Breast epithelium (tissue), 4 donors: ENCODE results near the gene AUNIP. TPM values are rescaled to one million over a fixed set of nuclear protein-coding genes. Genes with fewer than 3 reads are reported as not detected.
A peak's percentile ranks its signal among the peaks of the same experiment; 100 is the strongest.

ENCODE experiments used
- DNase-seq, 2 donors: peaks; one replicate each; pipeline ENCODE4 v3.0.0-alpha.2; 2019; ENCODE audit warnings: low spot score in 2 of 2
- H3K27ac ChIP-seq, 2 donors: fragments of 200-600 bp; sonication (generic) in 1 of 2; one replicate each; pipeline ENCODE4 v1.5.1; 2016 to 2019; ENCODE audit warnings: mild to moderate bottlenecking in 1 of 2
- H3K27me3 ChIP-seq, 2 donors: fragments of 200-600 bp; sonication (generic) in 1 of 2; one replicate each; pipeline versions ENCODE4 v1.5.1 to v1.6.0; 2017 to 2019; ENCODE audit warnings: control low read depth in 1 of 2, mild to moderate bottlenecking in 1 of 2
- H3K36me3 ChIP-seq: fragments of 200-600 bp; one replicate; pipeline ENCODE4 v1.5.1; 2019
- H3K4me1 ChIP-seq, 2 donors: fragments of 200-600 bp; sonication (generic); one replicate each; pipeline ENCODE4 v1.5.1; 2016 to 2019; ENCODE audit warnings: control low read depth in 1 of 2
- H3K4me3 ChIP-seq, 3 donors: fragments of 200-600 bp; sonication (generic); 1 replicate in 2 of 3; 2 replicates in 1 of 3; pipeline ENCODE4 v1.5.1; 2016 to 2019; ENCODE audit warnings: mild to moderate bottlenecking in 3 of 3, moderate library complexity in 2 of 3
- H3K9me3 ChIP-seq, 2 donors: fragments of 200-600 bp; sonication (generic) in 1 of 2; one replicate each; pipeline ENCODE4 v1.5.1; 2016 to 2019; ENCODE audit warnings: control low read depth in 1 of 2
- CTCF ChIP-seq, 3 donors: fragments of 450-650 bp; IDR thresholded peaks; one replicate each; pipeline ENCODE4 v1.5.1; 2016 to 2017; ENCODE audit warnings: antibody characterized with exemption in 3 of 3, mild to moderate bottlenecking in 3 of 3, moderate library complexity in 3 of 3
- POLR2A ChIP-seq: fragments of 450-650 bp; IDR thresholded peaks from one replicate; pipeline ENCODE4 v1.6.1; 2016; ENCODE audit warnings: antibody characterized with exemption, mild to moderate bottlenecking, moderate library complexity
- POLR2AphosphoS5 ChIP-seq, 3 donors: sonication (generic); formaldehyde crosslinking; IDR thresholded peaks; one replicate each; pipeline ENCODE4 v1.6.1; 2017; ENCODE audit warnings: antibody characterized with exemption in 3 of 3
- intact Hi-C: fragments of 100-400 bp; cut with DNase I; formaldehyde crosslinking; loops from one replicate; pipeline ENCODE4 v1.15.1; 2023; ENCODE audit warnings: low total_unique reads
- total RNA-seq, 3 donors: library from RNA; depleted of rRNA; stranded (reverse); fragments of >200 nt; gene quantifications; one replicate each; pipeline ENCODE4 v1.1.0, GENCODE V29; 2016

AUNIP gene, protein sequence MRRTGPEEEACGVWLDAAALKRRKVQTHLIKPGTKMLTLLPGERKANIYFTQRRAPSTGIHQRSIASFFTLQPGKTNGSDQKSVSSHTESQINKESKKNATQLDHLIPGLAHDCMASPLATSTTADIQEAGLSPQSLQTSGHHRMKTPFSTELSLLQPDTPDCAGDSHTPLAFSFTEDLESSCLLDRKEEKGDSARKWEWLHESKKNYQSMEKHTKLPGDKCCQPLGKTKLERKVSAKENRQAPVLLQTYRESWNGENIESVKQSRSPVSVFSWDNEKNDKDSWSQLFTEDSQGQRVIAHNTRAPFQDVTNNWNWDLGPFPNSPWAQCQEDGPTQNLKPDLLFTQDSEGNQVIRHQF
- total RNA-seq, result under 1 TPM in 2 of 3 donors, not detected in 1; 0.33 to 0.88 TPM

DNA sequence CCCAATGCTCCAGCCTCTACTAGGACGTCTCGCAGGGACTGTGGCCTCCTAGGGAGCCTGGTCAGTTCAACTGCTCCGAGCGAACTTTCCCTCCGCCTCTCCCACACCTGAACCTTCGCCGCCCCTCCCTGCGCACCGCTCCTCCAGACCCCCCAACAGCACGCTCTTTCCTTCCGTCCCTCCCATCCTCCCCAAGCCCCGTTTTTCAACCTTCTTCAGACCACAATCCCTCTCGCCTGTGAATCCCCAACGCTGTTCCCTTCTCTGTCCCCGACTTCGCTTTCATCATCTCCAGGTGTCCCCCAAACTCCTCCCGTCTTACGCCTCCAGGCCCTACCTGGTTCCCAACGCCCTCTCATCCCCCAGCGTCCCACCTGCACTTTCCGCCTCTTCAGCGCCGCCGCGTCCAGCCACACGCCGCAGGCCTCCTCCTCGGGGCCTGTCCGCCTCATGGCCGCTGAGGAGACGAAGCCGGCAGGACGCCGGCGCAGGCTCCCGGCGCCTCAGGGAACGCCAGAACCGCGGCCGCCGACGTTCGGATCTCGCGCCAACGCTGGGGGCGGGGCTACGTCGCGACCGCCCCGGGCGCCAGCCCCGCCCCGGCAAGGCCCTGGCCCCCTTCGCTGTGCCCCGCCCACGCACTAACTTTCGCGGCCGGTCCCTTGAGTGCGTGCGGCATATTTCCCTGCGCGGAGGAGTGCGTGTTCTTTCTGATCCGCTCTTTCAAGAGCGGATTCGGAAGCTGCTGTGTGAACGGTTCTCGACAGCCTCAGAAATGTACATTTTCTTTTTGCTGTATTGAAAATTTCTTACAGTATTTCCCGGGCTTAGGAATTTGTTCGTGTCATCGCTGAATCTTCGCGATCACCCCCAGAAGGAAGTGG lies at the start of gene AUNIP:
TSS of gene AUNIP (minus strand) at position 552 of the 884 bp plus-strand sequence. CDS start at position 452, 100 bp downstream.
- intact Hi-C loops, result no loop called here
- Histone ChIP-seq H3K36me3 (no peaks in the 10 kb centered on the region), H3K27me3 (no peaks in the 10 kb centered on the region), H3K4me3 (peak within 1 kb of the TSS; percentile 44 to 69 (median 59)), H3K9me3 (no peaks in the 10 kb centered on the region), H3K27ac (peak within 1 kb of the TSS; percentile 22 to 68), H3K4me1 (peaks cover 0 to 4% of the 10 kb centered on the region in 2 donors)
- TF ChIP-seq POLR2AphosphoS5 (IDR thresholded peaks at IDR 0.05), result peak; percentile 63 to 85 (median 76)
- TF ChIP-seq POLR2A, result no peak
- no peak for TF ChIP-seq CTCF (IDR thresholded peaks at IDR 0.05)
- DNase-seq, result peak; percentile 75 to 76

- no peak overlapping the region for H3K27ac ChIP-seq
- no peaks in the 10 kb centered on the region for H3K27me3 ChIP-seq
- DNase-seq, result no peak
- no peaks in the 10 kb centered on the region for H3K9me3 ChIP-seq
- intact Hi-C loops, result no loop called here
- peaks cover 0 to 4% of the 10 kb centered on the region in 2 donors for H3K4me1 ChIP-seq
- no peaks in the 10 kb centered on the region for H3K36me3 ChIP-seq
- TF ChIP-seq CTCF (IDR thresholded peaks at IDR 0.05) (no peak), POLR2AphosphoS5 (IDR thresholded peaks at IDR 0.05) (no peak), POLR2A (no peak)
- H3K4me3 ChIP-seq, result no peak overlapping the region
Observed at GRCh38 chr1:25909040-25909439, 49.8 kb upstream of the AUNIP start.

GRCh38 chr1:25908161-25908560 lies 48.9 kb upstream of the AUNIP start:
- H3K9me3 ChIP-seq, result no peaks in the 10 kb centered on the region
- no peaks in the 10 kb centered on the region for H3K36me3 ChIP-seq
- no peak overlapping the region for H3K4me3 ChIP-seq
- intact Hi-C loops, result no loop called here
- no peak overlapping the region for H3K27ac ChIP-seq
- no peaks in the 10 kb centered on the region for H3K27me3 ChIP-seq
- TF ChIP-seq POLR2AphosphoS5 (IDR thresholded peaks at IDR 0.05), result no peak
- TF ChIP-seq POLR2A, result no peak
- TF ChIP-seq CTCF (IDR thresholded peaks at IDR 0.05), result no peak
- no peak for DNase-seq
- H3K4me1 ChIP-seq, result peaks cover 0 to 4% of the 10 kb centered on the region in 2 donors

DNA sequence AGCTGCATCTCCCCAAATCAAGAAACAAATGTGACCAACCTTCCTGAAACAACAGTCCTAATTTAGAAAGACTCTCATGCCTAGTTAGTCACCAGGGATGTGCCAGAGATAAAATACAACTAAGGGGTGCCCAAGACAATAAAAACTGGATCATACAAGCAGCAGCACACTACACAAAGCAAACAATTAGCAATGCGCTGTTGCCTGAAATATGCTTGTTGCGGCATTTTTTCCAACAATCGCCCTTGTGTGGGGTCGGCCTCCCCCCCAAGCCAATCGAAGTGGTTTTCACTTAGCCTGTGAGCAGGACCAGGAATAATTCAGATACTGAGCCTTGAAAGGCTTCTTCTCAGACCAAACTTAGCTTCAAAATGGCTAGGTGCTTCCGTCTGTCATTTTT lies 48.3 kb upstream of the AUNIP start:
- intact Hi-C loops, result no loop called here
- H3K27ac ChIP-seq, result peak overlapping the region in 1 of 2 donors; percentile 59
- no peak for DNase-seq

GRCh38 chr1:25906644-25907300 lies 47.5 kb upstream of the AUNIP start:
- Histone ChIP-seq H3K27me3 (no peaks in the 10 kb centered on the region), H3K36me3 (no peaks in the 10 kb centered on the region), H3K27ac (peak overlapping the region; percentile 59 to 68), H3K4me3 (peak overlapping the region; percentile 62 to 82 (median 73)), H3K4me1 (peaks cover 0 to 4% of the 10 kb centered on the region in 2 donors), H3K9me3 (no peaks in the 10 kb centered on the region)
- peak in 1 of 2 donors; percentile 44 for DNase-seq
- intact Hi-C loops, result no loop called here
- TF ChIP-seq CTCF (IDR thresholded peaks at IDR 0.05) (no peak), POLR2A (no peak), POLR2AphosphoS5 (IDR thresholded peaks at IDR 0.05) (no peak)

More for the DNA sequence above, 48.3 kb upstream of the AUNIP start:
- H3K4me3 ChIP-seq, result no peak overlapping the region
- H3K9me3 ChIP-seq, result no peaks in the 10 kb centered on the region
- peaks cover 0 to 4% of the 10 kb centered on the region in 2 donors for H3K4me1 ChIP-seq
- no peak for TF ChIP-seq POLR2AphosphoS5 (IDR thresholded peaks at IDR 0.05)
- H3K27me3 ChIP-seq, result no peaks in the 10 kb centered on the region
- no peaks in the 10 kb centered on the region for H3K36me3 ChIP-seq
